HG03520 (cell line): ENCODE measurements around the gene SWAP70.
A peak's percentile ranks its signal among the peaks of the same experiment; 100 is the strongest.

ENCODE experiments used
- ATAC-seq: cut with Tn5 transposase; IDR thresholded peaks from one replicate; pipeline ENCODE4 v1.9.1; 2021; ENCODE audit warnings: mild to moderate bottlenecking, moderate library complexity; ENCODE audit not compliant: unreplicated experiment

SWAP70 gene

DNA sequence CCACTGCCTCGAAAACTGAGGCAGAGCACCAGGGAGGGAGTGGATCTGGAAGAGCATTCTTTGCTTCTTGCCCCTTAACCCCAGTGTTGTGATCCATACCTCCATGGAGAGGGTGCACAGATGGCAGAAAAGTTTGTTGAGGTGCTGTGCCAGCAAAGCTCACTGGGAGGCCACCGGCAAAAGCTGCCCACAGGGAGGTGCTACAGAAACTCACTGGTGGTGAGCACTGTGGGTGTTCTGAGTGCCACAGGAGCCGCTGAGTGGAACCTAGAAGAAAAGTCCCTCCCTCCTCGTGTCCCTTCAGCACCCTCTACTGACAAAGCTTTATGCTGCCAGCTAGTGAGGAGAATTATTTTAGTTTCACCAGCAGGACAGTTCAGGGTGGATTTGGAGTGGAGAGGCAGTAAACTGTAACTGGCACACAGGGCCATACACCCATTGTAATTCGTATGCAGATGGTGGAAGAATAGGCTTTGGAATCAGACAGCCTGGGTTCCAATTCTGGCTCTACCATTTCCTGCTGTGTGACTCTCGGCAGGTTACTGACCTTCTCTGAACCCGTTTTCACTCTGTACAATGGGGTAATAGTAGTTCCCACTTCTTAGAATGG is 84.6 kb downstream of the SWAP70 start:
- peak; percentile 41 for ATAC-seq

- ATAC-seq = no peak
Observed at GRCh38 chr11:9750551-9750950, 86.7 kb downstream of the SWAP70 start.

- ATAC-seq = no peak
Observed at GRCh38 chr11:9752091-9752490, 88.2 kb downstream of the SWAP70 start.

GRCh38 chr11:9753021-9753420 is 89.1 kb downstream of the SWAP70 start:
- ATAC-seq = no peak

GRCh38 chr11:9754010-9754471 is 90.2 kb downstream of the SWAP70 start:
- no peak for ATAC-seq

DNA sequence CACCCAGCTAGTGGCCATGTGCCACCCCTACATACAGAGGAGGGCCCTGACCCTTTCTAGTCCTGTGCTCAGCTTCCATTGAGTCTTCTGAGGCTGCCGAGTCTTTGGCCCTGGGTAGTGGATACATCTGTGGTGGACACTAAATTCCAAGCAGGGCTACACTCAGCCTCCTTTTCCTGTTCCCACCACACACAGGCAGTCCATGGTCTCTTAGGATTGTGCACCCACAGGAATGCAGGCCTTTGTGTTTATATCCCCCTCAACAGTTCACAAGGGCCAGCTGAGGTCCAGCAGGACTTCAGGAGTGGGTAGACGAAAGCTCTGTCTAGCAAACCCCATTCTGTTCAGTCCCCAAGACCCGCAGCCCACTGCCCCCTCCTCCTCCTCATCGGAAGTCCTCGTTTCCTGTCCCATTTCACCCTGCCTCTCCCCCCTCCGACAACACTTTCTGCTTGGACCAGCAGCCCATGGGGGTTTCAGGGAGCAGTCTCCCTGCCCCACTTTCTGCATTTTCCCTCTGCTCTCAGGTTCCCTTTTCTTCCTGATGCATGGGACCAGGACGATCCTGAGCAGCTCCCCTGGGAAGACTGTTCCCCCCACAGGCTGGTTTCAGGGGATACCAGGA is 91.8 kb downstream of the SWAP70 start:
- no peak for ATAC-seq

GRCh38 chr11:9756461-9756860 is 92.6 kb downstream of the SWAP70 start:
- no peak for ATAC-seq

DNA sequence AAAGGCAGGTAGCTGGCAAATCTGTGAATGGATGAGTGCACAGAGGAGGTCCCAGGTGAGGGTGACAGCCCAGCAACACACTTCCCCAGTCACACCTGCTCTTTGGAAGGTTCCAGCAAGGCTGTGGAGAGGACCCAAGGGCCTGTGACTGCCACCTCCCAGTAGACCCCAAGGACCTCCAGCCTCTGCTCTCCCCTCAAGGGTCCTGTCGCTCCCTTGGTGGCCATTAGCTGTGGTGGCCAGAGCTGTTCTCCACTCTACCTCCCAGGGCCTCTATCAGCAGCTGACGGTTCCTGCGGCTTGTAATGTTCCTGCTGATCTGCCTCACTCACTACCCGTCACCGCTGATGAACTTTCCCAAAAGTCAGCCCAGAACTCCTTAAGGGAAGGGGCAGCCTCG is 93.0 kb downstream of the SWAP70 start:
- no peak for ATAC-seq

DNA sequence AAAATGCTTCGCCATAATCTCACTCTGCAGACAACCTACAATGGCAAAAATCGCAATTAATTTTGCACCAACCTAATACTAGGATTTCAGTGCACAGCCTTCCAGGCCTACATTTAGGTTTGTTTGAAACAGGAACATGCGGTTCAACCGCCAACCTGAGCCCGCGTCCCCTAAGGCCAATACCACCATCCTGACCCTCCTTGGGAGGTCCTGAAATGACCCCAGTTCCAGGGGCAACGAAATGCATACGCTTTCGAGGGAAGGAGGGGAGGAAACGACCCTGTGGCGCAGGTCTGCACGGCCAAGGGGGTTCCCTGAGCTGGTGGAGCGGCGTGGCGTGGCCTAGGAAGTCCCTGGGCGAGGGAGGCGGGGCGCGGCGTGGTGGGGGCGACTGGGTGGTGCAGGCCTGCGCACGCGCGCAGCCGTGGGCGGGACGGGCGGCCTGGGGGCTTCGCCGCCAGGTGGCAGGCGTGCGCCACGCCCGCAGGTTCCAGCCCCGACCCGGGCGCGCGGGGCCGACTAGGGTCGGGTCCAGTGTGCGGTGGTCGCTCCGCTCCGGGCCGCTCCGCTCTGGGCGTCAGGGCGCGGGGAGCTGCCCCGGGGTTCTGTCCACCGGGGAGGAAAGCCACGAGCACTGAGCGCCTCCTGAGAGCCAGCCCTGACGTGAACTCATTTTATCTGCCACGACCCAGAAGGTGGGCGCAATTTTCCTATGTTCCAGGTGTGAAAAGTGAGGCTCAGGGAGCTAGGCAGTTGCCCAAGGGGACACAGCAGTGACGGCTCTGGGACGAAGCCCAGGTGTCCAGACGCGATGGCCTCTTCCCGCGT is 94.1 kb downstream of the SWAP70 start:
- ATAC-seq = peak; percentile 45

DNA sequence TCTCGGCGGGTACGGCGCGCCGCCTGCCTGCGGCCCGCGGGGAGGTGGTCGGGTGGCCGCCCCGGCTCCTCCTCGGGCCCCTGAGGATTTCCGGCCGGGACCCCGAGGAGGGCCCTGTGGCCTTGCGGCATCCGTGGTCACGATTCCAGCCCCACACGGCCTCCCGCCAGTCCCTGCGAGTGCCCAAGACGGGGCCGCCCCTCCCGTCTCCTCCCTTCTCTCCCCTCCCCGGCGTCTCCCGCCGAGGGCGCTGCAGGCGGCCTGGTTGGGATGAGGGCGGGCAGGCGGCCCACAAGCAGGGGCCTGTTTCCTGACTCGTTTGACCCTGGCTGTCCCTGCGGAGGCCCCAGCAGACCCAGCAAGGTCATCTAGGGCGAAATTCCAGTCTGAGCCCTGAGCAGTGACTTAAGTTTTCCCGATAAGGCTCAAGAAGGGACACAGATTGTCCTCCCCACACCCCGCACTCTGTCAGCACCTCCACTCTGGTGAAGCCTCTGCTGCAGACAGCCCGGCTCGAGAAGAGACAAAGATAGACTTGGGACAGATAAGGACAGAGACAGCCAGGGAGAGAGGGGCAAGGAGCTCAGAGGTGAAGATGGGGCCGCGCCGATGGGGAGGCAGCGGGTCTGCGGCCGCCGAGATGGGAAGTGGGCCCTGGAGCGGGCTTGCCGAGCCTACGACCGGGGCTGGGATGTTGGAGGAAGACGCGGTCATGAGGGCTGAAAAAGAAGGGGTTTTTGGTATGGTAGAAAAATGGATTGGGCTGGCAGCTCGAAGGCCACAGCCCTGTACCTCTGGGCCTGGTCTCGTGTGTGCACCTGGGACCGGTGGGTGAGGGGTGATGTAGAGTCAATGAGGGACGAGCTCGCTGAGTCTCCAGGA is 95.0 kb downstream of the SWAP70 start:
- peak; percentile 12 for ATAC-seq

GRCh38 chr11:9759519-9760192 is 95.8 kb downstream of the SWAP70 start:
- peak; percentile 37 for ATAC-seq

- no peak for ATAC-seq
Observed at GRCh38 chr11:9760193-9760575, 96.3 kb downstream of the SWAP70 start.

DNA sequence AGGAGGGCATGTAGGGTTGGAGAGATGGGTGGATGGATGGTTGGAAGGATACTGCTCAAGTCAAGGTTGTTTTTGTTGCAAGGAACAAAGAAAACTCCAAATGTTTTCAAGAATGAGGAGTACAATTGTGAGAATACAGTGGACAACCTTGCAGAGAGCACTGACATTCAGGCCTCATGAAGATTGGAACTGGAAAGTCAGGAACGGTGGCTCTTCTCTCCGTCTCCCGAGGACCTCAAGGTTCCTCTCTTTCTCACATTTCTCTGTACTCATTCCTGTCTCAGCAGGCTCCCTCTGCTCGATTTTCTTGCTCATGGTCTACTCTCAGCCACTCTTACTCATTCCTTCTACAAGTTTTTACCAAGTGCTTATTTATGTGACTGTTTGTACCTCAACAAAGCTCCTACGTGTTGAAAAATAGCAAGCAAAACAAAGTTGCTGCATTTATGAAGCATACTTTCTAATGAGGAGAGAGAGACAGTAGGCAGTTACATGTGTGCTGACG is 97.6 kb downstream of the SWAP70 start:
- ATAC-seq = no peak

DNA sequence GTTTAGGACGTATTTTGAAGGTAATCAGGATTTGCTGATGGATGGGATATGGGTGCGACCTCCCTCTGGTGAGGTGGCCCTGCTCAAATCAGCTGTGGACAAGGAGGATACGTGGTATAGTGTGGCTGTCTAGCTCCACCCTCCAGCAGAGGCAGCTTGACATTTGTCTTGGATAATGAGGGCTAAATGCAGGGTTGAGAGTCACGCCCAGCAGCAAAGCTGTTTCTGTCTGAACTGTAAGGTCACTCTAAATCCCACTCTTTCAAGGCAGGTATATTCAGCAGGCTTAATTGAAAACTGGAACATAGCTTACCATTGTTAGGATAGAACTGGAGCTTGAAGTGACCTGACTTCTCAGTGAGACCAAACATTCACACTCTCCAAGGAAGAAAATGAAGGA is 98.7 kb downstream of the SWAP70 start:
- ATAC-seq = no peak

DNA sequence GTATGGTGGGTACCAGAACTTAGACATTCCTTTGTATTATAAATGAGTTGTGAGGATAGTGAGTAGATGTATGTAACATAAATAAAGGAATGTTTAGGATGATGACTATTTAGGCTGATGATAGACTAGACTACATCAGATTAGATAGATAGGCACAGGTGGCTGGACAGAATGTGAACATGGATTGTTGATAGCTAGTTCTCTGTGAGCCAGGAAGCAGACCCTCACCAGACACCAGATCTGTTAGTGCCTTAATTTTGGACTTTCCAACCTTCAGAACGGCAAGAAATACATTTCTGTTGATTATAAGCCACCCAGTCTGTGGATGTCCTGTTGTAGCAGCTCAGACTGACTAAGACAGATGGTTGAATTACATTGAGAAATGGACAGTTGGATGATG is 99.4 kb downstream of the SWAP70 start:
- ATAC-seq = no peak

GRCh38 chr11:9765320-9766101 is 101.6 kb downstream of the SWAP70 start:
- no peak for ATAC-seq

GRCh38 chr11:9769621-9770020 is 105.7 kb downstream of the SWAP70 start:
- ATAC-seq = no peak

GRCh38 chr11:9771071-9771511 is 107.2 kb downstream of the SWAP70 start:
- ATAC-seq = no peak

DNA sequence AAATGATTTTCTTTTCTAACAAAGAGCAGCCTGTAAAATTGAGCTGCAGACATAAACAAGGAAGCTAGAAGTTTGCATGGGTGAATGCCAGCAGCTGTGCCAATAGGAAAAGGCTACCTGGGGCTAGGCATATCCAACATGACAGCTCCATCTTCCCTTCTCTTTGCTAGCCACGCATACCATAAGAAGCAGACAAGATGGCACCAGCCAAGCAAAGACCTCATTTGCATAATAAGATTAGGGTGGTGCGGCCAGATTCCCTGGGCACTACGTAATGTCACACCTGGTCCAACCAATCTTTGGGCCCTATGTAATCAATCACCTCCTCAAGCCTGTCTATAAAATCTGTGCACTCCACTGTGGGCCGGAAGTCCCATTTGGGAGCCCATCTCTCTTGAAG is 108.3 kb downstream of the SWAP70 start:
- ATAC-seq = no peak
